GM21528 (cell line): ENCODE results near the gene AQP5.

Source experiments
- ATAC-seq: cut with Tn5 transposase; IDR thresholded peaks from one replicate; pipeline ENCODE4 v1.9.1; 2021; ENCODE audit warnings: mild to moderate bottlenecking, moderate library complexity; ENCODE audit not compliant: unreplicated experiment, low FRiP score

Gene AQP5

GRCh38 chr12:50006754-50007442, 45.2 kb downstream of the AQP5 start:
- no peak for ATAC-seq

GRCh38 chr12:50013361-50014147, 51.9 kb downstream of the AQP5 start:
- no peak for ATAC-seq

- ATAC-seq: no peak
Measured at GRCh38 chr12:50014342-50014741, 52.7 kb downstream of the AQP5 start.
